Fibroblast of skin of abdomen (primary cell): ENCODE measurements around the gene NPHP4. TPM values are rescaled to one million over a fixed set of nuclear protein-coding genes. Genes with fewer than 3 reads are reported as not detected.
A peak's percentile ranks its signal among the peaks of the same experiment; 100 is the strongest.

Experiments
- DNase-seq: peaks from one replicate; pipeline ENCODE4 v3.0.0-alpha.2; 2013
- polyA plus RNA-seq, 2 experiments: library from polyadenylated mRNA; unstranded; fragments of 120-200 nt; gene quantifications; one replicate each; pipeline ENCODE4 v1.2.1, GENCODE V29; 2013; ENCODE audit not compliant: insufficient read length in 2 of 2

Gene NPHP4
- polyA plus RNA-seq (2013, experiment 1 of 2; ENCODE audit: insufficient read length): 6.4 TPM
- polyA plus RNA-seq (2013, experiment 2 of 2; ENCODE audit: insufficient read length): 6.7 TPM

- DNase-seq: peak; percentile 100
These were observed at the start of gene NPHP4 for GRCh38 chr1:5992026-5992813. TSS of gene NPHP4 (minus strand) at chr1:5992425. CDS start at chr1:5986289, 6,136 bp downstream.

GRCh38 chr1:6041432-6042062, 49.3 kb upstream of the NPHP4 start:
- DNase-seq: no peak

DNA sequence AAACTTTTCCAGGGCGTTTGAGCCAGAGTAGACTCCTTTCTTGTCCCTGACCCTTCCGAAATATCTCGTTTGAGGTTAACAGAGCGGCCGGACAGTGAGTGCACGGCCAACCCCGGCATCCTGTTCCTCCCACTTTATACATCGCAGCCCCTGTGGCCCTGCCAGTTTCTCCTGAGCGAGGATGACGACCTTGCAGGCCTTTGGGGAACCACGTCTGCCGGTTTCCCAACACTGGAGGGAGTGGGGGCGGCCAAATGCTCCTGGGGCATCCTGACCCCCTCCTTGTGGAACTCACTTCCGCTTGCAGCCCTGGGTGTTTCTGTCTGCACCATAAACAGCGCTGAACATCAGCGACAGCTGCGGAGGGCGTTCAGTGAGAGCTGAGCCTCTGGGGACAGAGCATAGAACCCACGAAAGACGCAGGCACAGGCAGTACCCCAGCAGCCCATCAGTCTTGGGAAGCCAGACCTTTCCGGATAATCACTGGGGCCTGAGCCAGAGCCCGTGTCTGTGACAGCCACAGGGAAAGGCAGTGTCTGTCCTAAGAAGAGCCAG, 48.7 kb upstream of the NPHP4 start:
- no peak for DNase-seq

DNA sequence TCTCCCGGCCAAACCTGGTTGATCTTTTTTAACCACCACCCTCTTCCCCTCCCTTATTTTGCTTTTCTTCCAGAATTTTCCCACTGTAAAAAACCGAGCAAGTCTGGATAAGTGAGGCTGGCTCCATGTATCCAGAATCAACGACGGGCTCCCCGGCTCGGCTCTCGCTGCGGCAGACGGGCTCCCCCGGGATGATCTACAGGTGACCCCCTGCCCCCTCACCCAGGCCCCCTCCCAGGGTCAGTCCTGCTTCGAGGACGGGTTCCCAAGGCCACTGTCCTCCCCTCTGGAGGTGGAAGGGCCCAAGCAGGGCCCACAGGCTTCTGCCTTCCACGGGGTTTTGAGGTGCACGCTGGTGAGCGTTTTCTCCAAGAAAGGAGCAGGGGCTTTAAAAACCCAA, 48.2 kb upstream of the NPHP4 start:
- DNase-seq: no peak

DNA sequence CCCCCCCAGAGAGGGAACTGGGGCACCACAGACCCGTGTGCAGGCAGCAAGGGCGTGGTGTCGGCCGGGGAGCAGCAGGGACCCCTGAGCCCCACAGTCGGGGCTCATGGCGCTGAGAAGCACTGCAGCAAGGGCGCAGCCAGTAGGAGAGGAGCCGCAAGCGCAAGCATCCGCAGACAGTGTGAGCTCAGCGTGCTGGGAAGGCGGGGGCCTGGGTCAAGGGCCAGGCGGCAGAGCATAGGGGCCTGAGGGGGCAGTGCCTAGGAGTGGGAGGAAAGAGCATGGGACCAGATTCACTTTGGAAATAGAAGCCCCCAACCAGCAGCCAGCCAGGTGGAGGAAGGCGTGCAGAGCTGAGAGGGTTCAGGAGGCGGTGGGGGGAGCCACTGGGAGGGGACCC, 46.8 kb upstream of the NPHP4 start:
- no peak for DNase-seq

GRCh38 chr1:6038603-6039002, 46.4 kb upstream of the NPHP4 start:
- no peak for DNase-seq

- peak; percentile 75 for DNase-seq
These were observed 45.1 kb upstream of the NPHP4 start for GRCh38 chr1:6037338-6037762.

- no peak for DNase-seq
These were observed 43.5 kb upstream of the NPHP4 start for GRCh38 chr1:6035719-6036118.

- DNase-seq: no peak
These were observed 43.1 kb upstream of the NPHP4 start for GRCh38 chr1:6035303-6035702.

GRCh38 chr1:6034750-6035096, 42.5 kb upstream of the NPHP4 start:
- DNase-seq: no peak

GRCh38 chr1:6033986-6034749, 41.9 kb upstream of the NPHP4 start:
- no peak for DNase-seq

DNA sequence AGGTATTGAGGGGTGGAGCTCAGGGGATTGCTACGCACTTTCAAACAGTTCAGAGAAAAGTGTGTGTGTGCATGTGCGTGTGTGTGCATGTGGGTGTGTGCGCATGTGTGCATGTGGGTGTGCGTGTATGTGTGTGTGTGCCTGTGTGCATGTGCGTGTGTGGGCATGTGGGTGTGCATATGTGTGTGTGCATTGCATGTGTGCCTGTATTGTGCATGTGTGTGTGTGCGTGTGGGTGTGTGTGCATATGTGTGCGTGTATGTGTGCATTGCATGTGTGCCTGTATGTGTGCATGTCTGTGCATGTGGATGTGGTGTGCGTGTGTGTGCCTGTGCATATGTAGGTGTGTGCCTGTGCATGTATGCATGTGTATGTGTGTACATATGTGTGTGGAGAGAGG, 40.9 kb upstream of the NPHP4 start:
- no peak for DNase-seq

DNA sequence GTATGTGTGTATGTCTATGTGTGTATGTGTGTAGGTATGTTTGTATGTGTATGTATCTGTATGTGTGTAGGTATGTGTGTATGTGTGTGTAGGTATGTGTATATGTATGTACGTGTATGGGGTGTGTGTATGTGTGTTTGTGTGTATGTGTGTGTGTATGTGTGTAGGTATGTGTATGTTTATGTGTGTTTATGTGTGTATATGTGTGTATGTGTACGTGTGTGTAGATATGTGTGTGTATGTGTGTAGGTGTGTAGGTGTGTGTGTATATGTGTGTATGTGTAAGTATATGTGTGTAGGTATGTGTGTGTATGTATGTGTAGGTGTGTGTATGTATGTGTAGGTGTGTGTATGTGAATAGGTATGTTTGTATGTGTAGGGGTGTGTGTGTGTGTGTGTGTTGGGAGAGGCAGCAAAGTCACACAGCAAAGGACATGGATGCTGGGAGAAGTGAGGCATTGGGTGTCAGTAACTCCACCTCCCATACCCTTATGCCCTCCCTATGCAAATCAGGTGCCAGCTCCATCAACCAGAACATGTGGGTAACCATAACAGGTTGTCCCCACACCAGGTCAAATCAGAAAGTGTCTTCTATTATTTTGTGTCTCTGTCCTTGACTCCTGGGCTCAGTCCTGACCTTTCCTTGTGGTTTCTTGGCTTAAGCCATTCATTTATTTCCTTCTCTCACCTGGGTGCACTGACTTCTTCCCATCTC, 38.5 kb upstream of the NPHP4 start:
- DNase-seq: no peak

GRCh38 chr1:6030132-6030531, 37.9 kb upstream of the NPHP4 start:
- DNase-seq: no peak

- DNase-seq: no peak
These were observed 37.1 kb upstream of the NPHP4 start for GRCh38 chr1:6029351-6029750.

DNA sequence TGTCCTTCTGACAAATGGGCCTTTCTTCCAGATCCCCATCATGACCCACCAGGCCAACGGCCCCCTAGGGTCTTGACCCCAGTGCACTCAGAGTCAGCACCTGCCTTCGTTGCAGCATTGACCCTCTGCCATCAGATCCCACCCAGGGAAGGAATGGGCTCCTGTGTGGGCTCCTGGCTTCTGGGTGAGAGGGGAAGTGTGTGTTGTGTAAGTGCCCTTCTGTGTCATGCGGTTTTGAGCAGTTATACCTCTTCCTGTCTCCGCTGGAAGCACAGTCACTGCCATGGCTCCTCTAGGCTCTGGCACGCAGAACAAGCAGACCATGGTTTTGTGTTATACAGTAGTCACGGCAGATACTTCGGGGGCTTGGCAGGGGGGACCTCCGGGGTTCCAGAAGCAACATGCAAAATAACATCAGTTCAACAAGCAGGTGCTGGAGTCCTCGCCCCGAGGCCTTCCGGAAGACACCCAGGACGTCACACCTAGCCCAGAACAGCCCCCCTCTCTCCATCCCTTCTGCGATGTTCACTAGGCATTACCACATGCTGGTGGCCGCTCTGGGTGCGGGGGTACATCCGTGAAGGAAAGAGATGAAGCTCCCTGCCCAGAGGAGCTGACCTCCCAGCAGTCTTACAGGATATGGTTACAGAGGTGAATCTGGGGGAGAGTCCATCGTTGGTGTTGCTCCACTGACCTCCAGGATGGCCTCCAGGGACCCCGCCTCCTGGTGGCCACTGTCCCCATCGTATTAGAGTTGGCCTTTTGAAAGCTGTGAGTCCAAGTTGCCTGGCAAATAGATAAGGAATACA, 36.0 kb upstream of the NPHP4 start:
- DNase-seq: no peak

DNA sequence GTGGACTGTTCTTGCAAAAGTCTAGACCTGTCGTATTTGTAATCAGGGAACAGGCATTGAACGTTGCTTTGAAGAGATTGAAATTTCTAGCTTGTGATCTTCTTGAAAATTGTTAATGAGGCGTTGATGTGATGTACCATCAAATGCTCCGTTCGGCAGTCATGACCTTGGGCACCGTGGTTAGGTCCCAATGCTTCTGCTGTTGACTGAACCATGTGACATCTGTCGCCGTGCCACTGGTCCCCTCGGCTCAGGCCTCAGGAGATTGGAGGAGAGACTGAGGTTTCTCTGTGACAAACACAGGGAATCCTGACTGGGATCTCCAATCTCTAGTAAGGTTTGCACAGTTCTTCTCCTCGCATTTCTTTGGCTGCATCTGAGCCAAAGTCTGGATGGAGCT, 35.4 kb upstream of the NPHP4 start:
- DNase-seq: no peak

- DNase-seq: peak; percentile 49
These were observed 34.0 kb upstream of the NPHP4 start for GRCh38 chr1:6026095-6026809.

DNA sequence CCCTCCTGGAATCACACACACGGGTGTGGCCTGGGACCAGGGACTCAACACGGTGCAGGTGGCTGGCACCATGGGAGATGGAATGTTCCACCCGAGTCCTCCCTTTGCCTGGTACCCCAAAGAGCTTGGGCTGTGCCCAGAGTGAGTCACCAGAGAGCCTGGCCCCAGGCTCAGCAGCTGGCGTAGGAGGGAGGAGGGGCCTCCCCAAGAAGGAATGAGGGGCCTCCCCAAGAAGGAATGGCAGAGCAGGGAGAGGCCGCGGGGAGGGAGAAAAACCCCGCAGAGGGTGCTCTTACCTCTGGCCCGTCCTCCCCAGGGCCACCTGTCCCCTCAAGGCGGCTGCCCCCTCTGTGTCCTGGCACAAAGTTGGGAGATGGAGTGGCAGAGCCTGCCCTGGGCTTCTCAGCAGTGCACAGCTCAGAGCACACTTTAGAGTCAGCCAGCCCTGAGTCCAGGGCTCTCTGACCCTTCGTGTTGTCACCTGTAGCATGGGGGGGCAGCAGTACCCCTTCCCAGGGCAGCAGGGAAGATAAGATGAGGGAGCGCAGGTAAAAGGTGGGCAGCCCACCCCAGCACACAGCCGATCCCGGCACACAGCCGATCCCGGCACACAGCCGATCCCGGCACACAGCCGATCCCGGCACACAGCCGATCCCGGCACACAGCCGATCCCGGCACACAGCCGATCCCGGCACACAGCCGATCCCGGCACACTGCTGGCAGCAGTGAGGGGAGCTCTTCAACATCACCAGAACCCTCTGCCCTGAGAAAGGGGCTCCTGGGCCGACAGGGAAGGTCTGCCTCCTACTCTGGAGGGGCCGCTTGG, 33.3 kb upstream of the NPHP4 start:
- DNase-seq: no peak

- DNase-seq: no peak
These were observed 32.2 kb upstream of the NPHP4 start for GRCh38 chr1:6024376-6024775.
